Keratinocyte (primary cell): ENCODE measurements around the gene PRKN. TPM values are rescaled to one million over a fixed set of nuclear protein-coding genes. Genes with fewer than 3 reads are reported as not detected.

Source experiments
- DNase-seq: peaks from one replicate; pipeline ENCODE4 v3.0.0-alpha.2; 2011; ENCODE audit warnings: low read depth, missing footprints, low spot score
- FAIRE-seq: peaks from 2 replicates; lab custom pipeline; 2011; peaks lifted over from hg19 to GRCh38; lab: Jason Lieb, UNC
- H2AFZ ChIP-seq: 2 replicates; pipeline ENCODE4 v1.6.0; 2012; ENCODE audit warnings: low read length, control low read depth, inconsistent platforms; ENCODE audit not compliant: control insufficient read depth
- H3K27ac ChIP-seq: 2 replicates; pipeline ENCODE4 v1.5.1; 2011; ENCODE audit warnings: low read length; ENCODE audit not compliant: control insufficient read depth, insufficient read depth
- H3K27me3 ChIP-seq: 3 replicates; pipeline ENCODE4 v1.6.0; 2011; ENCODE audit warnings: low read length; ENCODE audit not compliant: control insufficient read depth, insufficient read depth; ENCODE audit errors: extremely low read depth
- H3K36me3 ChIP-seq, 2 experiments: 2 replicates in 1 of 2; 3 replicates in 1 of 2; pipeline ENCODE4 v1.5.1; 2011; ENCODE audit warnings: low read length in 2 of 2, mild to moderate bottlenecking in 1 of 2; ENCODE audit not compliant: control insufficient read depth in 2 of 2, insufficient read depth in 2 of 2; ENCODE audit errors: extremely low read depth in 1 of 2
- H3K4me1 ChIP-seq: 3 replicates; pipeline ENCODE4 v1.5.1; 2011; ENCODE audit warnings: low read length; ENCODE audit not compliant: control insufficient read depth, insufficient read depth; ENCODE audit errors: extremely low read depth
- H3K4me2 ChIP-seq: 3 replicates; pipeline ENCODE4 v1.6.0; 2011; ENCODE audit warnings: low read depth, low read length; ENCODE audit not compliant: control insufficient read depth, insufficient read depth; ENCODE audit errors: extremely low read depth
- H3K4me3 ChIP-seq, 3 experiments: fragments of 200-600 bp in 1 of 3; sonication (generic) in 1 of 3; 2 replicates in 2 of 3; 3 replicates in 1 of 3; pipeline ENCODE4 v1.5.1; 2011 to 2016; ENCODE audit warnings: low read length in 3 of 3, mild to moderate bottlenecking in 3 of 3, control low read depth in 2 of 3, inconsistent platforms in 1 of 3, low read depth in 1 of 3, mixed read lengths in 1 of 3, mixed run types in 1 of 3, moderate library complexity in 1 of 3; ENCODE audit not compliant: control insufficient read depth in 2 of 3, insufficient read depth in 2 of 3; ENCODE audit errors: extremely low read depth in 1 of 3
- H3K79me2 ChIP-seq: 2 replicates; pipeline ENCODE4 v1.6.0; 2012; ENCODE audit warnings: low read length; ENCODE audit not compliant: control insufficient read depth, insufficient read depth
- H3K9ac ChIP-seq: 3 replicates; pipeline ENCODE4 v1.6.0; 2011; ENCODE audit warnings: low read length; ENCODE audit not compliant: control insufficient read depth, insufficient read depth; ENCODE audit errors: extremely low read depth
- H3K9me1 ChIP-seq: 3 replicates; pipeline ENCODE4 v1.6.0; 2011; ENCODE audit warnings: low read length; ENCODE audit not compliant: control insufficient read depth, insufficient read depth; ENCODE audit errors: extremely low read depth
- H3K9me3 ChIP-seq: 2 replicates; pipeline ENCODE4 v1.5.1; 2012; ENCODE audit warnings: low read depth, low read length; ENCODE audit not compliant: control insufficient read depth
- H4K20me1 ChIP-seq: 3 replicates; pipeline ENCODE4 v1.6.0; 2011; ENCODE audit warnings: low read length; ENCODE audit not compliant: control insufficient read depth, insufficient read depth; ENCODE audit errors: extremely low read depth
- CTCF ChIP-seq, 3 experiments: IDR thresholded peaks in 1 of 3; conservative IDR thresholded peaks in 1 of 3; optimal IDR thresholded peaks in 1 of 3; 2 replicates in 2 of 3; 3 replicates in 1 of 3; pipeline versions ENCODE3 to v1.5.1; 2011; ENCODE audit warnings: low read length in 3 of 3, mild to moderate bottlenecking in 3 of 3, moderate library complexity in 2 of 3, control low read depth in 1 of 3, inconsistent platforms in 1 of 3; ENCODE audit not compliant: insufficient read depth in 2 of 3; ENCODE audit errors: extremely low read depth in 1 of 3
- EZH2 ChIP-seq: IDR thresholded peaks from one replicate; pipeline ENCODE4 v1.6.1; 2012; ENCODE audit warnings: inconsistent platforms, mild to moderate bottlenecking, low read length, moderate library complexity
- dilution Hi-C: fragments of 300-500 bp; cut with MboI; formaldehyde crosslinking; loops from one replicate; pipeline ENCODE4 v1.7.0; 2020; ENCODE audit warnings: low sequenced_read_pairs; ENCODE audit not compliant: extremely low pct_ligation_motif_present
- polyA plus RNA-seq, 5 experiments: library from polyadenylated mRNA; depleted of rRNA in 3 of 5; stranded (reverse) in 3 of 5; stranded (forward) in 1 of 5; unstranded in 1 of 5; fragments of >200 nt; gene quantifications; 1 replicate in 1 of 5; 2 replicates in 3 of 5; 3 replicates in 1 of 5; pipeline versions ENCODE4 v1.2.1 to v1.2.3, GENCODE V29; 2011 to 2012; ENCODE audit warnings: missing spikeins in 2 of 5, low read depth in 1 of 5, low replicate concordance in 1 of 5

PRKN gene
- polyA plus RNA-seq, 1 donor (not counting 4 experiments of a cell fraction or from before 2014, with no cell fraction given) = 0.67 TPM

- Histone ChIP-seq H2AFZ (no peak overlapping the region), H3K4me3 (no peak overlapping the region), H3K9me1 (no peaks in the 10 kb centered on the region), H3K79me2 (no peaks in the 10 kb centered on the region), H4K20me1 (no peaks in the 10 kb centered on the region), H3K9ac (no peak overlapping the region), H3K9me3 (no peaks in the 10 kb centered on the region), H3K27me3 (no peaks in the 10 kb centered on the region), H3K4me2 (no peak overlapping the region), H3K27ac (no peak overlapping the region), H3K4me1 (no peaks in the 10 kb centered on the region), H3K36me3 (no peaks in the 10 kb centered on the region)
- TF ChIP-seq EZH2 (no peak), CTCF (optimal IDR thresholded peaks at IDR 0.05 in 1 of 3, IDR thresholded peaks at IDR 0.05 in 1 of 3, conservative IDR thresholded peaks at IDR 0.05 in 1 of 3; ENCODE audit: extremely low read depth in 1 of 3, insufficient read depth in 2 of 3, low read length in 3 of 3) (no peak)
- FAIRE-seq = no peak
- DNase-seq = no peak
- dilution Hi-C loops = no loop called here
Measured at GRCh38 chr6:162358625-162359024, 368.9 kb downstream of the PRKN start.

- H3K9me1 ChIP-seq = no peaks in the 10 kb centered on the region
- H2AFZ ChIP-seq = no peak overlapping the region
- H3K27ac ChIP-seq = peak overlapping the region; percentile 32
- H3K4me1 ChIP-seq = peaks cover 19% of the 10 kb centered on the region
- no peak overlapping the region for H3K9ac ChIP-seq
- no peak for DNase-seq
- no peak for TF ChIP-seq EZH2
- TF ChIP-seq CTCF (optimal IDR thresholded peaks at IDR 0.05 in 1 of 3, IDR thresholded peaks at IDR 0.05 in 1 of 3, conservative IDR thresholded peaks at IDR 0.05 in 1 of 3; ENCODE audit: extremely low read depth in 1 of 3, insufficient read depth in 2 of 3, low read length in 3 of 3) = no peak
- H3K79me2 ChIP-seq = no peaks in the 10 kb centered on the region
- no peaks in the 10 kb centered on the region for H4K20me1 ChIP-seq
- peak; percentile 93 for FAIRE-seq
- no peak overlapping the region for H3K4me3 ChIP-seq
- no peaks in the 10 kb centered on the region for H3K9me3 ChIP-seq
- H3K27me3 ChIP-seq = no peaks in the 10 kb centered on the region
- H3K4me2 ChIP-seq = no peak overlapping the region
- no peaks in the 10 kb centered on the region for H3K36me3 ChIP-seq
- dilution Hi-C loops = no loop called here
Measured at GRCh38 chr6:162345051-162345511, 382.5 kb downstream of the PRKN start.
